ENCODE results near the gene FAM83G. TPM values are rescaled to one million over a fixed set of nuclear protein-coding genes. Genes with fewer than 3 reads are reported as not detected.

Gene FAM83G
- total and polyA plus RNA-seq, 2 experiments from 2014 or later = 7.6 to 44.5 TPM

DNA sequence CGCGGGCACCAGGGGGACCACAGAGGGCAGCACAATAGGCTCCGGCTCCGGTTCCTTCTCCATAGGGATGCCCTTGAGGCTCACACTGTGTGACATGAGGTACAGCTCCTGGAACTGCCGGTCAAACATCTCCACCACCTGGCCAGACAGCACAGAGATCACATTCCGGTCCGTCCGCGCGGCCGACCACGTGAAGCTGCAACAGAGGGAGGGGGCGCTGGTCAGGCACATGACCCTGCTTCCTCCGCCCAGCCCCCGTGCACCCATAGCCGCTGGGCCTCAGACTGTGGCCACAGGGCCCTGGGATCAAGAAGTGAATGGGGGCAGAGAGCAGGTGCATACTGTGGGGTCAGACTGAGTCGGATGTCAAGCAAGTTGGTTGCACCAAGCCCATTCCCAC lies 25.9 kb downstream of the FAM83G start (continued):
- TF ChIP-seq ZNF462 (CRISPR knock-in tag; IDR thresholded peaks at IDR 0.05) (no peak), JUNB (IDR thresholded peaks at IDR 0.05; ENCODE audit: unreplicated experiment) (no peak)

GRCh38 chr17:18978050-18978449 lies 26.5 kb downstream of the FAM83G start:
- DNase-seq (ENCODE audit: low spot score) (no peak), ATAC-seq (no peak)
- no peak overlapping the region for H3K4me3 Mint-ChIP-seq
- no peak overlapping the region for H3K4me2 ChIP-seq
- H3K36me3 ChIP-seq (ENCODE audit: insufficient read depth) = peaks cover 10% of the 10 kb centered on the region
- H3K27me3 Mint-ChIP-seq (ENCODE audit: insufficient read depth, low read depth, poor library complexity) = peaks cover 18% of the 10 kb centered on the region
- no peak overlapping the region for H3K4me3 ChIP-seq
- H3K27me3 ChIP-seq (ENCODE audit: insufficient read depth) = no peaks in the 10 kb centered on the region
- no peak overlapping the region for H3K27ac Mint-ChIP-seq
- no peaks in the 10 kb centered on the region for H3K4me1 ChIP-seq (ENCODE audit: insufficient read depth)
- H3K36me3 Mint-ChIP-seq (ENCODE audit: low read depth) = peaks cover 41% of the 10 kb centered on the region
- H2AFZ ChIP-seq = no peak overlapping the region
- H3K9me2 ChIP-seq (ENCODE audit: insufficient read depth) = no peaks in the 10 kb centered on the region
- H3F3A ChIP-seq (replicated peaks; ENCODE audit: low read depth) = no peaks in the 10 kb centered on the region
- no peak overlapping the region for H3K27ac ChIP-seq (ENCODE audit: low read depth)
- H4K20me1 ChIP-seq (replicated peaks; ENCODE audit: insufficient read depth) = peaks cover 3% of the 10 kb centered on the region; the same call in 1 of the 2 replicates
- no peaks in the 10 kb centered on the region for H3K9me3 Mint-ChIP-seq
- 0 out of 2 replicates have a peak, but pooled peaks cover 3% of the 10 kb centered on the region for H3K79me2 ChIP-seq (replicated peaks; ENCODE audit: insufficient read depth)
- H3K4me1 Mint-ChIP-seq = 0 out of 3 replicates have a peak, but pooled peaks cover 2% of the 10 kb centered on the region
- TF ChIP-seq, protein P1, sequence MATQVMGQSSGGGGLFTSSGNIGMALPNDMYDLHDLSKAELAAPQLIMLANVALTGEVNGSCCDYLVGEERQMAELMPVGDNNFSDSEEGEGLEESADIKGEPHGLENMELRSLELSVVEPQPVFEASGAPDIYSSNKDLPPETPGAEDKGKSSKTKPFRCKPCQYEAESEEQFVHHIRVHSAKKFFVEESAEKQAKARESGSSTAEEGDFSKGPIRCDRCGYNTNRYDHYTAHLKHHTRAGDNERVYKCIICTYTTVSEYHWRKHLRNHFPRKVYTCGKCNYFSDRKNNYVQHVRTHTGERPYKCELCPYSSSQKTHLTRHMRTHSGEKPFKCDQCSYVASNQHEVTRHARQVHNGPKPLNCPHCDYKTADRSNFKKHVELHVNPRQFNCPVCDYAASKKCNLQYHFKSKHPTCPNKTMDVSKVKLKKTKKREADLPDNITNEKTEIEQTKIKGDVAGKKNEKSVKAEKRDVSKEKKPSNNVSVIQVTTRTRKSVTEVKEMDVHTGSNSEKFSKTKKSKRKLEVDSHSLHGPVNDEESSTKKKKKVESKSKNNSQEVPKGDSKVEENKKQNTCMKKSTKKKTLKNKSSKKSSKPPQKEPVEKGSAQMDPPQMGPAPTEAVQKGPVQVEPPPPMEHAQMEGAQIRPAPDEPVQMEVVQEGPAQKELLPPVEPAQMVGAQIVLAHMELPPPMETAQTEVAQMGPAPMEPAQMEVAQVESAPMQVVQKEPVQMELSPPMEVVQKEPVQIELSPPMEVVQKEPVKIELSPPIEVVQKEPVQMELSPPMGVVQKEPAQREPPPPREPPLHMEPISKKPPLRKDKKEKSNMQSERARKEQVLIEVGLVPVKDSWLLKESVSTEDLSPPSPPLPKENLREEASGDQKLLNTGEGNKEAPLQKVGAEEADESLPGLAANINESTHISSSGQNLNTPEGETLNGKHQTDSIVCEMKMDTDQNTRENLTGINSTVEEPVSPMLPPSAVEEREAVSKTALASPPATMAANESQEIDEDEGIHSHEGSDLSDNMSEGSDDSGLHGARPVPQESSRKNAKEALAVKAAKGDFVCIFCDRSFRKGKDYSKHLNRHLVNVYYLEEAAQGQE (IDR thresholded peaks at IDR 0.05; ENCODE audit: unreplicated experiment) = no peak
- TF ChIP-seq EZH2phosphoT487 (IDR thresholded peaks at IDR 0.05; ENCODE audit: unreplicated experiment) (no peak), ZNF462 (CRISPR knock-in tag; IDR thresholded peaks at IDR 0.05) (no peak)
